ENCODE data around the gene RELL1.

DNA sequence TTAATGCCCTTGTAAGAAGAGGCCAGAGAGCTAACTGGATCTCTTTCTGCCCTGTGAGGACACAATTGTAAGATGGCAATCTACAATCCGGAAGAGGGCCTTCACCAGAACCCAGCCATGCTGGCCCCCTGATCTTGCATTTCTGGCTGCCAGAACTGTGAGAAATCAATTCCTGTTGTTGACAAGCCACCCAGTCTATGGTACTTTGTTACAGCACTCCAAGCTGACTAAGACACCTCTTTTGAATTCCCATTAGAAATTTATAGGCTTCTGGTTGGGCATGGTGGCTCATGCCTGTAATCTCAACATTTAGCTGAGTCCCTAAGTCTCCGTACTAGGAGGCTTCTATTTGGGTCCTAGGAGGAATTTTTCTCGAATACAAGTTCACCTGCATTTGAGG, 48.8 kb upstream of the RELL1 start:
- TF ChIP-seq POLR2A (IDR thresholded peaks at IDR 0.05; ENCODE audit: low read depth, low read length) (no peak), POLR2AphosphoS5 (IDR thresholded peaks at IDR 0.05; ENCODE audit: low read depth, low read length) (no peak)

Measured in GM12892 (cell line).